Epithelial cell of esophagus (primary cell): ENCODE measurements around the gene NAGPA.
A peak's percentile ranks its signal among the peaks of the same experiment; 100 is the strongest.

Experiments used
- DNase-seq: peaks from one replicate; pipeline ENCODE4 v3.0.0; 2010; ENCODE audit warnings: low read depth
- H3K4me3 ChIP-seq: 2 replicates; pipeline ENCODE4 v1.5.1; 2011; ENCODE audit warnings: mild to moderate bottlenecking, low read length, control low read depth
- TF ChIP-seq, protein P1 (sequence below): IDR thresholded peaks from 2 replicates; pipeline ENCODE4 v1.5.1; 2011; ENCODE audit warnings: low read depth, mild to moderate bottlenecking, low read length, control low read depth, inconsistent platforms; ENCODE audit not compliant: insufficient read depth; ENCODE audit errors: missing control alignments

NAGPA gene

DNA sequence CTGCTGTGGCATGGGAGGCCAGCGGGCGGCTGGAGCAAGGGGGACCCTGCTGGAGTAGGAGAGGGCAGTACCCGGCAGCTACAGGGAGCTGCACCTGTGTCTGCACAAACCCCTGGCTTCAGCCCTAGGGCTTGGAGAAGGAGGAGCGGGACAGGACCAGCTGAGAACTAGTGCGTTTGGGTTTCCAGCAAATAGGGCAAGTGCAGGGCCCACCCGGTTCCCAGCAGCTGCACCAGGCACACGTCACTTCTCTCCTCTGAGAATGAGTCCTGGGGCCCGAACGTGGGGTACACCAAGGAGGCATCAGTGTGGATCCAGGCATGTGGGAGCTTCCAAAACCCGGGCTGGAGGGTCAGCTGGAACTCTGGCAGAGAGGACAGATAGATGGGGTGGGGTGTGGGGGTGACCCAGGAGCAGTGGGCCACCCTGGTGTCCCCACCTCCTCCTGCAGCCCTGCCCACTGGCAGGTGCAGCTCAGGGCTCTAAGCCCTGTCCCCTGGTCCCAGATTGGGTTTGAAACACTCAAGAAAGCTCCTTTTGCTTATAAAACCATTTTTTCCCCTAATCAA is 26.4 kb upstream of the NAGPA start:
- TF ChIP-seq, protein P1, sequence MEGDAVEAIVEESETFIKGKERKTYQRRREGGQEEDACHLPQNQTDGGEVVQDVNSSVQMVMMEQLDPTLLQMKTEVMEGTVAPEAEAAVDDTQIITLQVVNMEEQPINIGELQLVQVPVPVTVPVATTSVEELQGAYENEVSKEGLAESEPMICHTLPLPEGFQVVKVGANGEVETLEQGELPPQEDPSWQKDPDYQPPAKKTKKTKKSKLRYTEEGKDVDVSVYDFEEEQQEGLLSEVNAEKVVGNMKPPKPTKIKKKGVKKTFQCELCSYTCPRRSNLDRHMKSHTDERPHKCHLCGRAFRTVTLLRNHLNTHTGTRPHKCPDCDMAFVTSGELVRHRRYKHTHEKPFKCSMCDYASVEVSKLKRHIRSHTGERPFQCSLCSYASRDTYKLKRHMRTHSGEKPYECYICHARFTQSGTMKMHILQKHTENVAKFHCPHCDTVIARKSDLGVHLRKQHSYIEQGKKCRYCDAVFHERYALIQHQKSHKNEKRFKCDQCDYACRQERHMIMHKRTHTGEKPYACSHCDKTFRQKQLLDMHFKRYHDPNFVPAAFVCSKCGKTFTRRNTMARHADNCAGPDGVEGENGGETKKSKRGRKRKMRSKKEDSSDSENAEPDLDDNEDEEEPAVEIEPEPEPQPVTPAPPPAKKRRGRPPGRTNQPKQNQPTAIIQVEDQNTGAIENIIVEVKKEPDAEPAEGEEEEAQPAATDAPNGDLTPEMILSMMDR: no peak
- H3K4me3 ChIP-seq: no peak overlapping the region
- no peak for DNase-seq

DNA sequence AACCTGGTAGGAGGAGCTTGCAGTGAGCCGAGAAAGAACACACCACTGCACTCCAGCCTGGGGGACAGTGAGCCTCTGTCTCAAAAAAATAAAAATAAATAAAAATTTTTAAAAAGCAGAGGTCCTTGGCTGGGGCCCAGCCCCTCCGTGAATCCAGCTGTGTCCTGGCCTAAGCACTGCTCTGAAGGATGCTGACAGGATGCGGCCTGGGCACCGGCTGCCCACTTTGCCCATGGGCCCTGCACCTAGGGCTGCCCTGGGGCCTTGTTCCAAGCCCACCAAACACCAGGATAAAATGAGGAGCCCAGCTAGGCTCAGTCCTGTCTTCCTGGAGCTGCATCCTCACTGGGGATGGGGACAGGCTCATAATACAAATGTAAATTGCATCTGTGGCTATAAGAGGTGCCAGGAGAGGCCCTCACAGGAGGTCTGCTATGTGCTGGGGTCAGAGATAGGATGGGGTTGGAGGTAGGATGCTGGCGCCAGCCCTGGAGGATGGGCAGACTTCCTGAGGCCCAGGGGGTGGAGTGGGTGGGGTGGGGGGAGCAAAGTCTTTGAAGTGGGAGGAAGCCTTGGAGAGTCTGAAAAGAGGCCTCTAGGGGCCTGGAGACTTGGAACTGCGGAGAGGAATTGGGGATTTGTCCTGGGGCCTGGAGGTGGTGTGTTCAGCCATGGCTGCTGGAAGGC is 25.8 kb upstream of the NAGPA start:
- no peak overlapping the region for H3K4me3 ChIP-seq
- TF ChIP-seq, protein P1: no peak
- no peak for DNase-seq

DNA sequence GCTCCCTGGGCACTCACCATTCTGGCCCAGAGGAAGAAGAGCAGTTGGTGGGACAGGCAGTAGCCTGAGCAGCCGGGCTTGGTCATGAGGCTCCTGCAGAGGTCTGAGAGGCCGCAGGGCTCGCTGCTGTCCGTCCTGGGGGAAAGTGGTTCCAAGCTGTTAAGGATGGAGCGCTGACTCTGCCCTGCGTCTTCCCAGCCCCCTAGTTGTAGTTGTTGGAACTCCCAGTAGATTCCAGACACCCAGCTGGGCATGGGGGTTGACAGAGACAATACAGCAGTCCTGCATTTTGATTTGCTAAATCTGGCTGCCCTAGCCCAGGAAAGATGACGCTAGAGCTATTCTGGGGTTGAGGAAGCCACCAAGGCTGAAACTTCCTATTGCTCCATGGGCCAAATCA is 24.7 kb upstream of the NAGPA start:
- H3K4me3 ChIP-seq: no peak overlapping the region
- DNase-seq: no peak
- TF ChIP-seq, protein P1: no peak

DNA sequence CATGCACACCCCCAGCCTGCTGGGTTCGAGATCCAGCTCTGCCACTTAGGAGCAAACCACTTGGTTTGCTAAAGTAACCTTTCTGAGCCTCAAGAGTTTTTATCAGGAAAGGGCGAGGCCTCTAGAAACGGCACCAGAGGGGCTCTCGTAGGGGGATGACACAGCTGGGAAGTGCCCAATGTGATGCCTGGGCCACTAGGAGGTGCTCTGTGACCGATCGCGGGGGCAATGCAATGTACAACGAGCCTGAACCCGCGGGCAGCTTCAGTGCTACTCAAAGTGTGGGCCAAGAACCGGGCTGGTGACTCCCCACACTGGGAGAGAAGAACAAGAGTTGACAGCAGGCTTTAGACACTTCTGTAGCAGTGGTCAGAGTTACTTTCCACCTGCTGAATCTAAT is 22.6 kb upstream of the NAGPA start:
- DNase-seq: peak; percentile 41

DNA sequence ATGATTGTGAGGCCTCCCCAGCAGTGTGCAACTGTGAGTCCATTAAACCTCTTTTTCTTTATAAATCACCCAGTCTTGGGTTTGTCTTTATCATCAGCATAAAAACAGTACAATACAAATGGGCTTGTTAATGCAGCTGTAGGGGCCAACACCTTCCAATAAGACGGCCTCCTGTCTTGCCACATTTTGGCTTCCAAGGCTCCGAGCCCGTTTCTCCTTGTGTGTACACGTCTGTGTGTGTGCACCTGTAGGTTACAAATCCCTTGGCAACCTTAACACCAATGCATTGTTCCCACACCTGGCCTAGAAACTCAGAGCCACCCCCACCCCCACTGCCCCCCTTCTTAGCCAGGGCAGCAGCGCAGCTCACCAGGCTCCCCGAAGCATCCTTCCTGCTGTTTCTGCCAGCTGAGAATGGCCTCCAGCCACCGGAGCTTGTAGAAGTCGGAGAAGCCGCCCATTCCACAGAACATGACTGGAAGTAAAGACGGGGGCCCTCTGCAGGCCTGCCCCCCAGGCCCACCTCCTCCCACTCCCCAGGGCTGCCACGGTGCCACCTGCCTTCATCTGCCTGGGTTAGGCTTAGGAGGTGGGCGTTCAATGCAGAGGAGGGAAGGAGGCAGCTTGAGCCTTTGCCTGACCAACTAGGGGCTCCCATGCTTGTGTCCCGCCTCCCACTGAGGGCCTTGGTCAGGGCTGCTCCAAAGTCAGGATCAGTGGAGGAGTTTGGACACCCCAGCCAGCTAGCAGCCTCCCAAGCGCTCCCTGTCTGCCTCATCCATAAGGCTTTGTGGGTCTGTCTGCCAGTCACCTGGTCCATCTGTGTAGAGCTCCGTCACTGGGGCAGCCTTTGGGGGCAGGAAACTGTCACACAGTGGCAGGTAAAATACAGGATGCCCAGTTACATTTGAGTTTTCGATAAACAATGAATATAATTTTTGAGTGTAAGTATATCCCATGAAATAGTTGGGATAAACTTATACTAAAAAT is 21.4 kb upstream of the NAGPA start:
- no peak for DNase-seq
- no peak overlapping the region for H3K4me3 ChIP-seq
- TF ChIP-seq, protein P1: no peak

More for the DNA sequence above, 22.6 kb upstream of the NAGPA start:
- H3K4me3 ChIP-seq: no peak overlapping the region
- TF ChIP-seq, protein P1: peak; percentile 26

DNA sequence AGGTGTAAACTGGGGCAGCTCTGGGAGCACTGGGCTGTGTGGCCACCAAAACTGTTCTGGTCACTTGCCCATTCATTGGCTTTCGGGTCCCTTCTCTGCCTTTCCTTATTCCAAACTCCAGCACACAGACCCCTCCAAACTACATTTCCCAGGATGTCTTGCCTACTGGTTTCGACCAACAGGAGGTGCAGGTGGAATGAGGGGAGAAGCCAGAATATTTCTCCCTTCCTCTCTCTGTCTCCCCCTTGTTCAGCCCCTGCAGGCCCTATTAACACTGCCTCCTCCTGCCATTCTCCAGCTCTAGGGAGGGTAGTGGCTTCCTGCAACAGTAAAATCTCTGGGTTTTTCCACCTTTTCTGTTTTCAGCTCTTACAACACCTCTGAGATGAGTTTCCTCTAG is 13.2 kb upstream of the NAGPA start:
- H3K4me3 ChIP-seq: no peak overlapping the region
- DNase-seq: no peak
- TF ChIP-seq, protein P1: no peak
